ENCODE results near the gene SPATA24.
"Not testable (repeated sequence)": the region's sequence is repeated elsewhere in the genome, so short reads cannot be mapped to it uniquely, and the experiment has no call there.

Gene SPATA24

GRCh38 chr5:139394654-139395566 is 9.0 kb downstream of the SPATA24 start, which contains the start of gene PROB1:
Gene PROB1 (minus strand): TSS chr5:139395104. CDS start chr5:139395081, 23 bp downstream.
- no peak for DNase-seq

- no peak for DNase-seq
Measured at GRCh38 chr5:139394123-139394653, 9.7 kb downstream of the SPATA24 start.

- no peak for DNase-seq
Measured at GRCh38 chr5:139393497-139394122, 10.3 kb downstream of the SPATA24 start.

GRCh38 chr5:139392678-139393496 is 11.0 kb downstream of the SPATA24 start:
- DNase-seq = peak; percentile 61 to 72

- no peak for DNase-seq
Measured at GRCh38 chr5:139392324-139392677, 11.6 kb downstream of the SPATA24 start.

GRCh38 chr5:139391570-139392323 is 12.1 kb downstream of the SPATA24 start:
- no peak for DNase-seq

- DNase-seq = no peak
Measured at GRCh38 chr5:139390639-139391569, 13.0 kb downstream of the SPATA24 start.

- DNase-seq = peak in 1 of 2 experiments; percentile 41
Measured at GRCh38 chr5:139389701-139390638, 13.9 kb downstream of the SPATA24 start, which contains the start of gene MZB1. Gene MZB1 (minus strand): TSS chr5:139389913. CDS start chr5:139389856, 57 bp downstream.

GRCh38 chr5:139388198-139388821 is 15.6 kb downstream of the SPATA24 start:
- DNase-seq = no peak

GRCh38 chr5:139387611-139388197 is 16.2 kb downstream of the SPATA24 start:
- no peak for DNase-seq

- DNase-seq = not testable (repeated sequence)
Measured at GRCh38 chr5:139386956-139387355, 16.9 kb downstream of the SPATA24 start.

- no peak for DNase-seq
Measured at GRCh38 chr5:139386050-139386438, 17.8 kb downstream of the SPATA24 start.

- DNase-seq = peak in 1 of 2 experiments; percentile 14
Measured at GRCh38 chr5:139385061-139386049, 18.5 kb downstream of the SPATA24 start.

GRCh38 chr5:139384591-139385051 is 19.3 kb downstream of the SPATA24 start:
- DNase-seq = no peak

GRCh38 chr5:139383993-139384590 is 19.8 kb downstream of the SPATA24 start:
- DNase-seq = no peak

- DNase-seq = no peak
Measured at GRCh38 chr5:139383275-139383992, 20.5 kb downstream of the SPATA24 start, which contains the start of gene SLC23A1. Gene SLC23A1 (minus strand): TSS chr5:139383297. CDS start chr5:139383253, 44 bp downstream.
